Measurements from ENCODE around the gene MSI2.

MSI2 gene

DNA sequence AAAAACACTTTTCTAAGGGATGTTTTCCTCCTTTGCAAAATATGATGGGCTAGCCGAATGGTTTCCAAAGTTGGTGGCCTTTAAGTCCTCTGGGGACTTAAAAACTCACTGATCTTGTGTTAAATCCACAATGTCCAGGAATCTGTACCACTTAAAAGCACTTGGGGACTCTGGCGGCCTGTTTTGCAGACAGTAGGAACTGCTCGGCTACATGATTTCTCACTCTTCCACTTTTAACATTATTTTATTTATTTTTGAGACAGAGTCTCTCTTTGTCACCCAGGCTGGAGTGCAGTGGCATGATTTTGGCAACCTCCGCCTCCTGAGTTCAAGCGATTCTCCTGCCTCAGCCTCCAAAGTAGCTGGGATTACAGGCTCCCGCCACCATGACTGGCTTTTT is 9.1 kb upstream of the MSI2 start:
- no peak for DNase-seq

DNA sequence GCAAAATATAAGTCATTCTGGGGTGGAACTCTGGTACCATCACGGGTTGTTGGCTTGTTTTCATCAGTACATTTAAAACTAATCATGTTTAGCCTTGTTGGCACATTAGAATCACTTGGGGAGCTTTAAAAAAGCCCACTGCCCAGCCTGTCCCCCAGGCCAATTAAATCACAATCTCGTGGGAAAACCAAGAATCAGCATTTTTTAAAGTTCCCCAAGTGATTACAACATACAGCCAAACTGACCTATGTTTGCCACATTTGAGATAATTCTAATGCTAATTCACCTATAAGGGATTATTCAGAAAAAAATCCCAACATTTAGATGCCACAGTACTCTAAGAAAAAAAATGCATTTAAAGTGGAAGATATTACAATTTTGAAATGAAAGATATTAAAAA is 8.4 kb upstream of the MSI2 start:
- DNase-seq, result no peak

DNA sequence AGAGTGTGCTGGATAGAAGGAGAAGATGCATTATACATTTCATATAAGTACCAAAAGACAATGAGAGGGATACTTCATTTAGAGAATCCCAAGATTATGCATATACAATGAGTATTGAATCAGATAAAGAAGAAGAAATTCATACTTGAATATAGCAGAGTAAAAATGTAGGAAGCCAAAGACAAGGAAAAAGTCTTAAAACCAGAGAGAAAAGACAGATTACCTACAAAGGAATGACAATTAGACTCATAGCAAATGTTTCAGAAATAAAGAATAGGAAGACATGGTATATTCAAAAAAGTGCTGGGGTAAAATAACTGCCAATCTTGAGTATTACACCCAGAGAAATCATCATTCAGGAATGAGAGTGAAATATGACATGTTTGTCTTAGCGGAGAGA is 6.8 kb upstream of the MSI2 start:
- DNase-seq, result no peak

DNA sequence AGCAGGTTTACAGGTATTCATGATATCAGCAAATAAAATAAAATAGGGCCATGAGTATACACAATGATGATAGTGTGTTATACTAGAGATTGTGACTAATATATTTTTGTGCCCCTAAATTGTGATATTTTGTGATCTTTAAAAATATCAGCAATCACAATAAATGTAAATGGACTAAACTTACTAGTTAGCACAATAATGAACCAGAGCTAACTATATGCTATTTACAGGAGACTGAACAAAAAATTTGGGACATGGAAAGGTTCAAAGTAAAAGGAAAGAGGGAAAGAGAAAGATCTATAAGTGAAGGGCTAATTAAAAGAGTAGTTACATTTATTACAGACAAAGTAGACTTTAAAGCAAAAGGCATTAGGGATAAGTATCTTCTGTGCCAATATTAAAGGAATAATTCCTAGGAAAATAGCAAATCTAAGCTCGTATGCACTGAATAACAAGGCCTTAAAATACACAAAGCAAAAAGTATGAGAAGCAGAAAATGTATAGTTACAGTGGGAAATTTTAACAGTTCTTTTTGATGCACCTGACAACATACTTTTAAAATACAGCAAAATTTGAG is 5.0 kb upstream of the MSI2 start:
- DNase-seq, result no peak

DNA sequence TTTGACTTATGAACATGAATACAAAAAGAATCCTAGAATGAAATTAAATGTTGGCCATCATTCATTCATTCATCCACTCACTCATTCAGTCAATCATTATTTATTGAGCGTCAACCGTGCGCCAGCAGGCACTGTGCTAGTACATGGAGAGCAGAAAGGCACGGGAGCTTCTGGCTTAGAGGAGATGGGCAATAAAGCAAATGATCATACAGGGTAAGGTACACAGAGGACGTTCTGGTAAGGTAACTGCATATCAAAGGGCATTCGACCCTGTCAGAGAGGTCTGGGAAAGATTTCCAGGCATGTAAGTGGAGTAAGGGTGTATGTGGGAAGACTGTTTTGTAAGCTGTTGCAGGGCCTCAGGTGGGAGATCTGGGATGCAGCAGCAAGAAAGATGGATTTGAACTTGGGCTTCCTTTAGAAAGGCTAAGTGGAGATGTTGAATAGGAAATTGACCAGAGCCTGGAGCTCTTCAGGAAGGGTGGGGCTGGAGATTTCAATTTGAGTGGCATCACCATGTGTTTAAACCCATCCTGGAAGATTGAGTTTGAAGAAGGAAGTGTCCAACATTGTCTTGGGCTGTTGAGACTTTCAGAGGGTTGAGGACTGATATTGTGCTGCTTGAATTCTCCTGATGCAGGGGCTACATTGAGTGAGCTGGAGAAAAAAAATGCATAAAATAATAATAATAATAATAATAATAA is 2.8 kb upstream of the MSI2 start:
- DNase-seq, result no peak

DNA sequence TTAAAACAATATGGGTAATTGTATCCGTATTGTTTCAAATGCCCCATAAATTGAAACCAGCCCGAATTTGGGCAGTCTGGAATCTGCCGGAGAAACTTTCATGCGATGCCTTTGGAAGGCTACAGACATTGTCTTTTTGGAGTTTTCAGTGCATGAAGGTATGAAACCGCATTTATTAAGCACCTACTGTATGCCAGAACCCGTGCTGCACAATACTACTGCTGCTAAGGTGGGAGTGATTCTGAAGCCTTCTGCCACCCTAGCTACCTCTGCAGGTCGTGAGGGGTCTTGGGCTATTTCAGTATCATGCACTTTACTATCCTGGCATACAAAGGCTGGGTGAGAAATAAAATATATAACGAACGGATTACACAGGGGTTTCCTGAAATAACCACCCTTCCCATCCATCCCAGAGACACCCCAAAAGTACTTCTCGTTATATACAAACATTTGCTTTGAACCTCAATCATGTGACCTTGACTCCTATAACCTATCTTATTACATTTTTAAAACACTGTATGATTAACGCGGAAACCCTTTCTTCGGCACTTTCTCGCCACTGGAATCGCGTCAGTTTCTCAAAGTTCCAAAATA is 1.0 kb upstream of the MSI2 start:
- DNase-seq, result no peak

DNA sequence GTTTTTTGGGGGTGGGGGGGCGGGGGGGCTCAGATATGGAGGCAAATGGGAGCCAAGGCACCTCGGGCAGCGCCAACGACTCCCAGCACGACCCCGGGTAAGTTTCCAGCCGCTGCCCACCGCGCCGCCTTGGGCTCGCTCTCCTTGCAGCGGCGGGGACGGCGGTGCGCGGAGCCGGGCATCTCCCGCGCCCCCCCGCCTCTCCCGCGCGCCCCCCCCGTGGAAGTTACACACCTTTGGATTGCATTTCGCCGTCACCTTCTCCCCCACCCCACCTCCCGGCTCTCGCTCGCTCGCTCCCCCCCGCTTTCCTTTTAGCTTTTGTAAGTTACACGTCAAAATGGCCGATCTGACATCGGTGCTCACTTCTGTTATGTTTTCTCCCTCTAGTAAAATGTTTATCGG is 387 bp downstream of the MSI2 start:
- DNase-seq, result peak; percentile 33 to 69 (median 56)

DNA sequence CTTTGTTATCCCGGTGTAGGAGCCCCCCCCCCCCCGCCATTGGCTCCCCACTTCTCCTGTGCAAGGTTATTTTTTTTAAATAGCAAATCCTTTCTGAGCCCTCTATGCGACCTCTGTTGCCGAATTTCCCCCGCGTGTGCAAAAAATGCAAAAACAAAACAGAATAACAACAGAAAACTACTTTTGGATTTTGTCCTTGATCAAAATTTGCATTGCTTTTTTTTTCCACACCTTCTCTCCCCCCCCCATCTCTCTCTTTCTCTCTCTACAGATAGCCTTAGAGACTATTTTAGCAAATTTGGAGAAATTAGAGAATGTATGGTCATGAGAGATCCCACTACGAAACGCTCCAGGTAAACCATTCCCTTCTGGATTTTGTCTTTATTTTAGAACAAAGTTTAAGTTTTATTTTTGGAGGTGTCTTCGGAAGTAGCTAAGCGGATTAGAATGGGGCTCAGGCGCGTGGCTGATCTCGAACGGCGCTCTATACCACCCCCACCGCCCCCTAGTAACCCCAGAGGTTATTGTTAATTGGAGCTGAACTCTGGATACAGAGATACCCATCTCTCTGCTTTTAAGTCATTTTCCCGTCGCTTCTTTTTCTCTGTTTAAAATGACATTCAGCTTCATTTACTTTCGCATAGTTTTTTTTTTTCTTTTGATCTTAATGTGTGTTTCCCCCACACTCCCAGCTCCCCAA is 1.0 kb downstream of the MSI2 start:
- DNase-seq, result peak in 5 of 6 experiments; percentile 6 to 56 (median 23)

DNA sequence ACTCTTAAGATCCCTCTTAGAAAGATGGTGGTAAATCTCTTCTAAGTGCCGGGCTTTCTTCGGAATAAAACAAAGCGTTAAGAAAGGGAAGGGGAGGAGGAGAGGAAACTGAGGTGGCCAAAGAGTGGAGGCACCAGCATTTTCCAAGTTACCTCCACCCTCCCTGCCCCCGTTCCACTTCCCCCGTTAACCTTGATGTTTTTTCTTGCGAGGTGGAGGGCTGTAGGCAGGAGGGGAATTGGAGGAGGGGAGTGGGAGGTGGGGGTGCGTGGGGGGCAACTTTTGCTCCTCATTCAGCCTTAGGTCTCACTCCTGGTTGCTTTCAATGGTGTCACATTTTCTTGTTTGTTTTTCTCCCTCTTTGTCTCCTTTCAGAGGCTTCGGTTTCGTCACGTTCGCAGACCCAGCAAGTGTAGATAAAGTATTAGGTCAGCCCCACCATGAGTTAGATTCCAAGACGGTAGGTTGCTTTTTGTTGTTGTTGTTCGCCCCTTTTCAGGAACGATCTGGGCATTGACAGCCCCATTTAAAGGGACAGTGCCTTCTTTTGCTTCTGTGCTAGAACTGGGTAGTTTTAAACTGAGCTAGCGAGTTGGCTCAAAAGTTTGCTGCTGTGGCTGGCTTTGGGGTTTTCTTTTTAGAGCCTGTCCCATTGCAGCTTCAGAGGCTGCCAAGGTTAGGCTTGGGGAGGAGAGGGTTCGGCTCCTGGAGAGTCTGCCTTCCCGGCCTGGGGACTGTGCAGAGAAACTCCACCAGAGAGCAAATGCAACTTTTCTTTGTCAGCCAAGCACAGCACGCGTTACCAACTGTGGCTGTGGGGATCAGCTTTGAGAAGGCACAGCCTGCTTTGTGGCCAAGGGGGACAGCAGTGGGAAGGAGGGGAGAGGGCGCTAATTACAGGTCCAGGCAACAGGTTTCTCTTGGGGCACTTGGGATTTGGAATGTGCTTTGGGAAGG is 1.9 kb downstream of the MSI2 start:
- no peak for DNase-seq

DNA sequence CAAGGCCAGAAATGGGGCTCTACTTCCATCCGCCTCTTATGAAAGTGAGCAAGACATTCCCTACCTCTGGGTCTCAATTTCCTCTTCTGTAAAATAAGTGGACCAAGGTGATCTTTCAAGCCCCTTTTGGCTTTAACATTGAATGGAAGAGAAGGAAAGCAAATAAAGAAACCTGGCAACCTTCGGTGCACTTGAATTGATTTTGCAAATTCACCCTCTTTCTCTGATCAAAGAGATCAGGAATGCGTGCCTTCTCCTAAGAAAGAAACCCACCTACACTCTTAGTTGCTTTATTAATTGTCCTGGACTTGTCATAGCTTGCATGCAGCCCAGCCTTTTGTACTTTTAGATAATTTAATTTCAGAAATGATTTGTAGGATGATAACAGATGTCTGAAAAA is 3.0 kb downstream of the MSI2 start:
- no peak for DNase-seq

DNA sequence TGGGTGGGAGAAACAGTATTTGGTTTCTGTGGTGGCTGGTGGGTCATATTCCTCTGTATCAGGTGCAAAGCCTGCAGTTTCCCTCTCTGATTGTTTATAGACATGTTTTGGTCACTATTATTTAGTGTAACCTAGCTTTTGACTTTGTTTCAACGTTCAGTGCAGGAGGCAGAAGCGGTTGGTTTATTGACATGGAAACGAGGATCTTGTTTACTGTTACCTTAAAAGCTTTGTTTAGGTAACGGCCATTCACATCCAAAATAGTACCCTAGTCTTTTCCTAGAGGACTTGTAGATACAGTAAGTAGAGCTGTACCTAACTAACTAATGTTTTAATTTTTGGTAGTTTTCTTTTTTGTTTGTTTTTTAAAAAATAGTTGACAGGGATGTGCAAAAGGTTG is 3.5 kb downstream of the MSI2 start:
- no peak for DNase-seq

DNA sequence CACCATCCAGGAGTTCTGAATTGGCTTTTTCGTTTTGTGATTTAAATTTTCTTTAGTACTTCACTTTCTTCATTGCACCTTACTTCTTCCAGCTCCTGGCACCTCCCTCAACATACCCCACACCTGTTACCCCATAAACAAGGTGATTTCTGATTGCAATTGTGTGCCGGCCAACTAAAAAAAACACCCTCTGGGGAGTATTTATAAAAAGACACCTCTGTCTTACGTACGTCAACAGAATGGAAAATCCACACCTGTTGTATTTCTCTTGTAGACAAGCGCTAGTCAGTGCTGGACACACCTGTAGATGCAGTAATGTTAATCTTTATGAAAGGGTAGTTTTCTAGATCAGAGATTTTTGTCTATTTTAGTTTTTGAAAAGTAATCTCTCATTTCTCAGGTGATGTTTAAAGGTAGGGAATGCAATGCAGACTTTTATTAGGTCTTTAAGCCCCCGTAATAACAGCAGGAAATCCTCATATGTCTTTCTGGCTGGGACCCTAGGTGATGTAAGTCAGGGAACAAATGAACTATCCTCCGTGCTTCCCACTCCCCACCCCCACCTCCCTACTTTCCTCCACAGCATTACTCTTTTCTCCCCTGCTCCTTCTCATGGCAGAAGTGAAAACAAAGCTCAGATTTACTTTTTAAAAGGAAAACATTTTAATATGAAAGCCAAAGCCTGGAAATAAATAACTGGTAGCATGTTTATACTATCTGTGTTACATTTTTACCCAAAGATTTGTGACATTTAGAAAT is 4.2 kb downstream of the MSI2 start:
- DNase-seq, result no peak

DNA sequence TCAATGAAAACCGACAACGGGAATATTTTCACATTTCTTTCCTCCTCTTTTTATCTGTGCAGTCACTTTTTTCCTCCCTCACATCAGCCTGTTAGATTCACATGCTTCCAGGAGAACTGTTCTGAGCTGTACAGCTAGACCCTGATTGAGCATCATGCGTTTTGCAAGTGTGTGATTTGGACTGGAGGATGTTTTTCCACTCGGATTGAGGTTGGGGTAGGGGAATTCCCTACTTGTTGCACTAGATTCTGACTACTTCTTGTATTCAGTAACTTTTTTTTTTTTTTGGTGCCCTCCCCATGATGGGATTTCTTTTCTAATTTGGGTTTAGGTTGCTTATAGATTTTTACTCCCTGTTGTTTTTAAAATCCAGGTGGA is 4.8 kb downstream of the MSI2 start:
- no peak for DNase-seq

DNA sequence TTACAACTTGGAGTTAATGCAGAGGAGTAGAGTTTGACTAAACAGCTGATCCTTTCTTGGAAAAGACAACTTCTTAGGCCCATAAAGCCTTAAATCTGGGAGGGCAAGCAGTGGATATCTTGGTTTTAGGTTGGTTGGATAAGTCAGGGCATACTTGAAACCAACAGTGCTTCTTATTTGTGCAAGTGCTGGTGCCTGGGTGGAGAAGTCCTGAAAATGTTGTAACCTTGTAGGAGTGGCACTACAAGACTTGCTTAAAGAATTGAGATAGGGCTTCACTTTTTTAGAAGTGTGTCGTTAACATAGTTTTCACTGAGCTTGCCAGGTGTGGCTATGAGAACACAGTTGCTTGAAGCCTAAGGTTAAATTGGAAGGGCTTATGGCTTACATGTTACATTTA is 6.2 kb downstream of the MSI2 start:
- DNase-seq, result no peak

DNA sequence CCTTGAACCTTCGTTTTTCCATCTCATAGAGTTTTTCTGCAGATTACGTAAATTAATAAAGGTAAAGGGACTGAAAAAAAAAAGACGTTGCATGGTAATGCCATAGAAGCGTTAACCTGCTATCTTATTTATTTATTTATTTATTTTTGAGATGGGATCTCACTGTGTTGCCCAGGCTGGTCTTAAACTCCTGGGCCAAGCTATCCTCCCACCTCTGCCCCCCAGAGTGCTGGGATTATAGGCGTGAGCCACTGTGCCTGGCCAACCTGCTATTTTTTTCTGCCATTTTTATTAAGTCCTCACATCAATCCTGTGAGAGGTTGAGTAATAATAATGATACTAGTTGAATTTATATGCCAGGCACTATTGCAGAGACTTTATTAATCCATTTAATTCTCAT is 7.9 kb downstream of the MSI2 start:
- DNase-seq, result no peak

DNA sequence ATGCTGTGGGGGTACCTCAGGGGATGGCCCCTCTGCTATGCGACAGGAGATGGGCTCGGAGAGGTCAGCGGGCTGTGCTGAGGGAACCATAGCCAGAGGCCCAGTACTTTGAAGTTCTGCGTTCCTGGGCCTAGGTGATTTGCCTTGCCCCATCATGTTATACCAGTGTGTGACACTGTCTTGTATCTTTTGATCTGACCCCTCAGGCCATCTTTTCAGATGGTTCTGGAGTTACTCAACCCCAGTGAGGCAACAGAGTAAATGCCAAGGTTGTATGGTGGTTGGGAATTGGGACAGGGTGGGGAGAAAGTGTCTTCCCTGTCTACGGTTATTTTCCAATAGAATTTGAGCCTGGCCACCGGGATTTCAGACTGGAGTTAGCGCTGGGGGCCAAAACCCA is 8.5 kb downstream of the MSI2 start:
- DNase-seq, result no peak

DNA sequence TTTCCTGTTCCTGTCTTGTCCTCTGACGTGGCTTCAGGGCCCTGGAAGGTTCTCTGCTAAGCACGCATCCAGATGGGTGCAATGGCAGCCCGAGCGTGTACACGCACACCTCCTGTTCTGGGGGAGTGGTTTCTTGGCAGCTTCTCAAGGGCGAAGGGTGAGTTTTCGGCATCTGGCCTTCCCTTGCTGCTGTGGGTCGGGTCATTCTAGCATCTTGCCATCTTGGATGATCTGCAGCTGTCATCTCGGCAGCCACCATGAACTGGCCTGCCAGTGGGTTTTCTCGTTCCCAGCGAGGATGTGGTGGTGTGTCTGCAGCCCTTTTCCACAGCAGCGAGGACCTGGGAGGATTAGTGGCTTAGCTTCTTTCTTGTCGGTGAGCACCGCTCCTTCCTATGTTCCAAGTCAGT is 10.6 kb downstream of the MSI2 start:
- no peak for DNase-seq

DNA sequence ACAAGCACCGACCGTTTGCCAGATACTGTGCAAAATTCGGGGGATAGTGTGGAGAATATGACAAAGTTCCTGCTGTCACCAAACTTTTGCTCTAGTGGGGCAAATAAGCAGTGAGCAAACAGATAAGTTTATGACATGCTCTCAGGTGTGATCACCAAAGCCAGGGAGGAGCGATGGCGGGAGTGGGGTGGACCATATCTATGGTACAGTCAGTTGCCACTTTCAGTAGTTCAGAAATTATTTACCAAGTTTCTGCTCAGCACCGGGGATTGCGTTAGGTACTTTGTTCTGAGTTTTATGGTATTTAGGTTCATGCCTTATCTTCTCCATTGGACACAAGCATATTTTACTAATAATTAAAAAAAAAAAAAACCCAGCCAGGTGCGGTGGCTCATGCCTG is 11.9 kb downstream of the MSI2 start:
- DNase-seq, result no peak

DNA sequence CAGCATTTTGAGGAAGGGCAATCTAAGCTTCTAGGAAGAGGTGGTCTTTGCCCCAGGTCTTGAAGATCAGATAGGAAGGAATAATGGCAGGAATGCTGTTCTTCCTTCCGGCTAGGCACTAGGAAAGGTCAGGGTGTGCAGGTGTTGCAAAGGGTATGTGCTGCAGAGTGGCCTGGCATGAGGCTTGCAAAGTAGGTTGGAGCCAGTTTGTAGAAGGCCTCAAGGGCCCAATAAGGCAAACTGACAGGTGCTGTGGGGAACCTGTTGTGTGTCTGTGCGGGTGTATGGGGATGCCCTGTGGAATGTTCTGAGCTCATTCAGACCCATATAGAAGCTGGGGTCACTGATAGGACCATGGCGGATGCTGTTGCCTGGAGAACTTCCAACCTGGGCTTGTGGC is 12.7 kb downstream of the MSI2 start:
- no peak for DNase-seq

DNA sequence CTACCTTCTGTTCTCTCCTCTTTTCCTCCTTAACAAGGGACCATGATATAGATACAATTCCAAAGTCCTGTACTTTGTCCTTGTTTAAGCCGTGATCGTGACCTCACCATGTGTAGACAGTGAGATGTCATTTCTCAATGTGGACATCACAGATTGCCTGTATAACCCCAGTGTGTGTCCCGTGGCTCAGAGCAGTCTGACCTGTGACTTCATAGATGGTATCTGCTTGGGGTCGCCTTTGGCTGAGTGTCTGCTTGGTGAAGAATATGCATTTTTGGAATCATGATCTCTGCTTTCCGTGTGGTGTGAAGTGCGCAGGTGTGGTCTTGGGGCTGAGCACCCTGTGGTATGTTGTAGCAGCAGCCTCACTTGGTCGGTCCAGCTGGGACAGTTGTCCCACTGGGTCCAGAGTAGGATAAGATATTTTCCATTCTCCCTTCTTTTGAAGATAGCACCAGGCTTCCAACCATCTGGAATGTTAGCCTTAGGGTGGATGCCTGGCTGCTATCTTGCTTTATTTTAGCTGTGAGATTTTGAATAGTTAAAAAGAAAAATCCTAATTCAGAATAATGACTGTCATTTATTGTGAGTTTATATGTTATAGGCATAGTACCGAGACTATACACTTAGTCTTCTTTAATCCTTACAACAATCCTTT is 13.4 kb downstream of the MSI2 start:
- no peak for DNase-seq

DNA sequence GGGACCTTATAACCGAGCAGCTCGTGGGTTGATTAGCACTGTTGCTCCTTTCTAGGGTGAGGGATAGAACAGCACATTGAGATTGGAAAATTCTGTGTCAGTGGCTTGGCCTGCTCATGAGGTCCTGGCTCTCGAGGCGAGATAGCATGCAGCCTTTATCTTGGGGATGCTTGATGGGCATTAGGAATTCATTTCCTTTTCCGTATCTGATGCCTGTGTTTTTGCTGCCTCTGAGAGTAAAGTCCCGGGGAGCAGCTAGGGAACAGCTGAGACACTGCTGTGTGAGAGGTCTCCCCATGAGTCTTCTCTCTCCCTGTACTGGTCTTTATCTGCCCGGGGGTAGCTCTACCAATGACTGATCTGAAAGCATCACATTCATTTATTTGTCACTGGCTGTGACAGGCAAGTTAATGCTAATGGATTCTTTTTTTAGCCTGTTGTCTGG is 14.5 kb downstream of the MSI2 start:
- DNase-seq, result no peak

DNA sequence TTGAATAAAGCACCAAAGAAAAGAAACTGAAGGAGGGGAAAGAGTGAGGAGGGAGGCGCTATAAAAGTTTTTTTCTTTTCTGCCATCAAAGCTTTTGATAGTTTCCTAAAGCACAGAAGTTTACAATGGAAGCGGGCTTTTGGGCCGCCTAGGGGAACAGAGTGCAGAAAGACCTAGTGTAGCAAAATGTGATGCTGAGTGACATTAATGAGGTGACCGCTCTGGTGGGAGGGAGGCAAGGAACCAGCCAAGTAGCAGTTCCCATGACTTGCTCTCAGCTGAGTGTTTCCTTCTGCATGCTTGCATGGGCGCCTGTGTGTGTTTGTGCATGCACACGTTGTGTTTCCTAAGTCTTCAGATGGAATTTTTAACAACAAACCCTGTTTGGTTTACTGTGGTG is 15.5 kb downstream of the MSI2 start:
- no peak for DNase-seq

All from stimulated activated naive CD4-positive, alpha-beta T cell (primary cell).